ENCODE data around the gene TTLL3.
"Not testable (repeated sequence)": the region's sequence is repeated elsewhere in the genome, so short reads cannot be mapped to it uniquely, and the experiment has no call there.

TTLL3 gene, protein sequence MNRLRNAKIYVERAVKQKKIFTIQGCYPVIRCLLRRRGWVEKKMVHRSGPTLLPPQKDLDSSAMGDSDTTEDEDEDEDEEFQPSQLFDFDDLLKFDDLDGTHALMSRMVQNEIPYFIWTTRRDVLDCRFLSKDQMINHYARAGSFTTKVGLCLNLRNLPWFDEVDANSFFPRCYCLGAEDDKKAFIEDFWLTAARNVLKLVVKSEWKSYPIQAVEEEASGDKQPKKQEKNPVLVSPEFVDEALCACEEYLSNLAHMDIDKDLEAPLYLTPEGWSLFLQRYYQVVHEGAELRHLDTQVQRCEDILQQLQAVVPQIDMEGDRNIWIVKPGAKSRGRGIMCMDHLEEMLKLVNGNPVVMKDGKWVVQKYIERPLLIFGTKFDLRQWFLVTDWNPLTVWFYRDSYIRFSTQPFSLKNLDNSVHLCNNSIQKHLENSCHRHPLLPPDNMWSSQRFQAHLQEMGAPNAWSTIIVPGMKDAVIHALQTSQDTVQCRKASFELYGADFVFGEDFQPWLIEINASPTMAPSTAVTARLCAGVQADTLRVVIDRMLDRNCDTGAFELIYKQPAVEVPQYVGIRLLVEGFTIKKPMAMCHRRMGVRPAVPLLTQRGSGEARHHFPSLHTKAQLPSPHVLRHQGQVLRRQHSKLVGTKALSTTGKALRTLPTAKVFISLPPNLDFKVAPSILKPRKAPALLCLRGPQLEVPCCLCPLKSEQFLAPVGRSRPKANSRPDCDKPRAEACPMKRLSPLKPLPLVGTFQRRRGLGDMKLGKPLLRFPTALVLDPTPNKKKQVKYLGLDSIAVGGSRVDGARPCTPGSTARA

DNA sequence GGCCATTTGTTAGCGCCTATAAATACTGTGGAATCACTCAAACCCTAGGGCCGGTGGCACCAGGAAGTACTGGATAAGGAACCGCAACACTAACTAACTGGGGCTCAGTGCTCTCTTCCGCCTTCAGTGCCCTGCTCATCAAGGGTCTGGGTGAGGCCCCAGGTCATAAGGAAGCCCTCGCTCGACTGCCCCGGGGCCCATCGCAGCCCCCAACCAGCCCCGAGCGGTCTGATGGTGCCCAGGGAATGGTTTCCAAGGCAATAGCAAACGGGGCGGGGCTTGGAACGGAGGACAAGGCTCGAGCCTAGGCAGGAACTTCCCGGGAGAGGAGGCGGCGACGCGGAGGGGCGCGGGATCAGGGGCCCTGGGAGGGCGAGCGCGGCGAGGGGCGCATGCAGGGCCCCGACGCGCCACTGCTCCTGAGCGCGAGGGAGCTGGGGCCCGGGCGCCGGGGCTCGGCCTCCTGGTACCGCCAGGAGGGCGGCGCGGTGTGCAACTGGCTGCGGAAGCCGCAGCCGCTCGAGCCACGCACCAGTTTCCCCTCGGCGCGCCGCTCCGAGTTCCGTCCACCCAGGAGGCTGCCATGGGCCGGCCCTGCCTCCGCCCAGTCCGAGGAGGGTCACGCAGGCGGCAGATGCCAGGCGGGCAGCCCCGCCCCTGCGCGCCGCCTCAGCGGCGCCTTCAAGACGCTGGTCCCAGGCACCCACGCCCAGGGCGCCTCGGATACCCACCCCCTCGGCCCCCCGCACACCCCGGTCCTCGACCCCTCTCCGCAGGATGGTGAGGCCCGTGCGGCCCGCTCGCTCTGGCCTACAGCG, at the start of gene TTLL3:
TTLL3 (plus strand) TSS at position 648 of the 818 bp plus-strand sequence. CDS start 400 bp downstream, outside the sequence.
- DNase-seq, result peak; percentile 47

DNA sequence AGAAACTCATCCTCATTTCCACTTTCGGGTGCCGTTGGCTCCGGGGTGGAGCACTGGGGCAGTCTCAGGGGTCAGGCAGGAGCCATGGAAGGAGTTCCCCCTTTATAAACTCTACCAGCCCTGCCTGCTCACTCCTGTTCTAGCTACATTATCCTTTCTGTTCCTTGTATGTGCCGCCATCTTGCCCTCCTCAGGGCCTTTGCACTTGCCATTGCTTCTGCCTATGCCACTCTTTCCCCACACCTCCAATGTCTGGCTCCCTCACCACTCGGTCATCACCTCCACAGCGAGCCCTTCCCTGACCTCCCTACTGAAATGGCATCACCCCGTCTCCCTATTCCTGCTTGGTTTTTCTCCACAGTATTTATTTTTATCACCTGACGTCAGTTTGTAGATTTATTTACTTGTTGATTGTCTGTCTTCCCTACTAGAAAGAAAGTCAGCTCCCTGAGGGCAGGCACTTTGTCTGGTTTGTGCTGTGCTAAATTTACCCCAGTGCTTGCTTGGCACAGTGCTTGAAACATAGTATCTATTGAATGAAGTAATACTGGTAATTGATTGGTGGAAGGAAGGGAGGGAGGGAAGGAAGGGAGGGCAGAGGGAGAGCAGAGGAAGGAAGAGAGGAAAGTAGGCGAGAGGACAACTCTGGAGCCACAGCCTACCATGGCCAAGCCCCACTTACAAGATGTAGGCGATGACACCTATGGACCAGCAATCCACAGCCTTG, 49.1 kb upstream of the TTLL3 start:
- DNase-seq, result no peak

DNA sequence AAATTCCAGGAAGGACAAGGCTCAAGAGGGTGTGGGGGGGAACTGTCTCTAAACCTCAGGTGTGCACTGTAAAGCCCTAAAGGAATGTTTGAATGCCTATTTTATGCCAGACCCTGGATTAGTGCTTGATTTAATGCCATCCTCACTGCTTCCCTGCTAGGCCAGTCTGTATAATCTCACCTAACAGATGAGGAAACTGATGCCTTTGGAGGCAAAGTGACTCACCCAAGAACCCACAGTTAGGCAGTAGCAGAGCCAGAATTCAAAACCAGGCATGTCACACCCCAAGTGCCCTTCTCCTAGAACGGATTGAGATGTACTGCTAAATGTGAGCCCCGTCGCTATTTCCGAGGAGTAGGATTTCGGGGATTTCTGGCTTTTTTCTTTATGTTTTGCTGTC, 48.1 kb upstream of the TTLL3 start:
- no peak for DNase-seq

DNA sequence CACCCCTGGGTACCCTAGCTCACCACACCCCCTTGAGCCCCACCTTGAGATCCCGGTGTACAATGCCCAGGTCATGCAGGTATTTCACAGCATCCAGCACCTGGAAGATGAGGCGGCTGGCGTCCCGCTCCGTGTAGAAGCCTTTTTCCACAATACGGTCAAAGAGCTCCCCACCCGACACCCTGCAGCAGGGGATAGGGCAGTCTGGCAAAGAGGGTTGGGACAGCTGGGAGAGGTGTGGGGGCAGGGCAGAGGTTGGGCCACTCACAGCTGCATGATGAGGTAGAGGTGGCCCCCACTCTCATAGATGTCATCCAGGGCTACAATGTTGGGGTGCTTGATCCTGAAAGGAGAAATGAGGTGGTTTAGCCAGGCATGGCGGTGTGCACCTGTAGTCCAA, 47.2 kb upstream of the TTLL3 start:
- no peak for DNase-seq

DNA sequence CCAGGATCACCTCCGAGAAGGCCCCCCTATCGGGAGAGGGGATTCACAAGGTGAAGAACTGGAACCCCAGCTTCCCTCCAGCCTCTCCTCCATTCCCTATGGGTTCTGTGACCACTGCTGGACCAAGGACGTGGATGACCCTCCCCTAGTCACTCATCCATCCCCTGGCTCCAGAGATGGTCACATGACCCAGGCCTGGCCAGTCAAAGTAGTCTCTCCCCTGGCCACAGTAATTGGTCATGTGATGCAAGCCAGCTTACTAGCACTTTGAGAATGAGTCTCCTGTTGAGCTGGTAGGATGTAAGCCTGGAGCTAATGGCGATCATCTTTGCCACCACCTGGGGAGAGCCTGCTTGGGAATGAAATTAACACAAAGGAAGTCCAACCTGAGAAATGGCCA, 44.2 kb upstream of the TTLL3 start:
- no peak for DNase-seq

DNA sequence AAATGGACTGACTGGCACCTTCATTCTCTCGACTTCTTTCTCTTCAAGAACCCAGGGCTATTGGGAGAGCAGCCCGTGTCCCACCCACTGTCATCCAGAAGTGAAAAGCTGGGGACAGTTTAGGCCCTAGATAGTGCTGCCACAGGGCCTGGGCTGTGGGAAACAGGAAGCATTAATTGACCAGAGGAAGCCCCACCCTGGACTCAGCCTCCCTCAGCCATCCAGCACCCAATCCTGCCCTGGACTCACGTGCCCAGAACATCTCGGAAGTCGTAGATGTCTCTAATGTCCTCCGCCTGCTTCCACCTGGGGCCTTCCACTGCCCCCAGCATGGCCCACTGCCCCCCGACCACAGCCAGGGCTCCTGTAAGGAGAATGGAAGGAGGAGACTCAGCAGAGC, 42.6 kb upstream of the TTLL3 start:
- DNase-seq, result no peak

DNA sequence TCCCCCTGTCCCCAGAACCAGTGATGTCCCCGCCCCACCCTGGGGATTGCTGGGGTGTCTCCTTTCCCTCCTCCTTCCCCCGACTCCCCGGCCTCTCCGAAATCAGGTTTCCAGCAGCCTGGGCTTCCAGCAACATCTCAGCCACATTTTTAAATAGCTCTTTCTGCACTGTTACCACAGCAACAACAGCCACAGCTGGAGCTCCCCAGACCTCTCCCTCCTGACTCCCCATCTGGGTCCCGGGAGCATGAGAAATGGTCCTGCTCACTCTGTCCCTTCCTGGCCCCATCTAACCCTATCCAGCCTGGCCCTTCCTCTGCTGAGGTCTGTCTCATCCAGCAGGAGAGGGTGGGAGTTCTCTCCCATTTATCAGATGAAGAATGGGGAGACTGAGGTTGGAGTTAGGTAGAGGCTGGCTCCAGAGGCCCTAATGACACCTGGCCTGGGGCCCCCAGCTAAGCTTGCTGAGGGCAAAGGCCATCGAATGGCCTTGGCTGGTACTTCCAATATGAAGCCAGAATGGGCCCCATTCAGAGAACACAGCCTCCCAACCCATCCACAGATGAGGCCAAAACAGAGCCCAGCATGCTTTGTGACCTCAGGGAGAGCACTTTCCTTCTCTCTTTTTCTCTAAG, 41.8 kb upstream of the TTLL3 start:
- no peak for DNase-seq

DNA sequence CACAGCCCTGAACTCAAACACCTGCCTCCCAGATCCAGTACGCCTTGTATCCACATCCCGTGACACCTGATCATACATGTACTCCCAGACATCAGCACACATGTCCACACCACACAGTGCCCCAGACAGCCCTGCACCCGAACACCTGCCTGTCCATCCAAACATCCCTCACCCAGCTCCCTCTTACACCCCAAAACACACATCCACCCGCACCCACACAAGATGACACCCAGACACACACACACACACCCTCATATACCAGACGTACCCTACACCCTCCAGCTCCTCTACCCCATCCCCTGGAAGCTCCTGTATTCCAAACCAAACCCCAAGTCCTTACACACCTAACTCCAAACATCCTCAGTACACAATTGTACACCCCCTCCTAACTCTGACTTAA, 41.0 kb upstream of the TTLL3 start:
- DNase-seq, result no peak

DNA sequence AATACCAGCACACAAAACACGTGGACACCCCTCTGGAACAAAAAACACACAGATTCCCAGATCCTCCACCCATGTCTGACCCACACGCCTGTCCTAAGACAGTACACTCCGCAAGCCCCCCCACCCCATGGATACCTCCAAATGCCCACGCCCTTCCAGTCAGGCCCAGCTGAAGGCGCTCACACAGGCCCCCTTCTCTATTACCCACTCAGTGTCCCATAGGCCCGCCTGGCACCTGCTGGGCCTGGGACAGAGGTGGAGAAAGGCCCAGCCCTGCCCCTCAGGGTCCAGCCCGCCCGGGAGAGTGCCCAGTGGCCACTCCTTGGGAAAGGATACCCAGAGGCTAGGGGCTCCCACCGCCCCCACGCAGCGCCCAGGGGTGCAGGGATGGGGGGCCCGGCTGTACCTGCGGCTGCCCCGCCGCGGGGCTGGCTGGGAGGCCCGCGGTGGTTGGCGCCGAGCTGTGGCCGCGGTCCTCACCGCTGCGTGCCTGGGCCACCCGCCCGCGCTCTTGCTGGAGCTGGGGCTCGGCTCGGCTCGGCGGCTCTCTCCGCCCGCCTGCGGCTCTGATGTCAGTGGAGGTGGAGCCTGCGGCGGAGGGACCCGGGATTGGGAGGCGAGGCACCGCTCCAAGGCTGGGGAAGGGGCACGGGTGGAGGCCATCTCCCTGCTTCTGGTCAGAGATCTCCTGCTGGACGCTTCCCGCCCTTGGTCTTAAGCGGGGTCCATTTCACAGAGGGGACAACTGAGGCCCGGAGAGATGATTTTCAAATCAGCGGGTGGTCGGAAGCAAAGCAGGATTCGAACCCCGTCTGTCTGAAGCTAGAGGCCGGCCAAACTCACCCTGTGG, 40.4 kb upstream of the TTLL3 start, which contains the start of gene CAMK1:
CAMK1 (minus strand) TSS at position 522 of the 850 bp plus-strand sequence. CDS start 2,198 bp downstream, outside the sequence.
- DNase-seq, result peak; percentile 63

DNA sequence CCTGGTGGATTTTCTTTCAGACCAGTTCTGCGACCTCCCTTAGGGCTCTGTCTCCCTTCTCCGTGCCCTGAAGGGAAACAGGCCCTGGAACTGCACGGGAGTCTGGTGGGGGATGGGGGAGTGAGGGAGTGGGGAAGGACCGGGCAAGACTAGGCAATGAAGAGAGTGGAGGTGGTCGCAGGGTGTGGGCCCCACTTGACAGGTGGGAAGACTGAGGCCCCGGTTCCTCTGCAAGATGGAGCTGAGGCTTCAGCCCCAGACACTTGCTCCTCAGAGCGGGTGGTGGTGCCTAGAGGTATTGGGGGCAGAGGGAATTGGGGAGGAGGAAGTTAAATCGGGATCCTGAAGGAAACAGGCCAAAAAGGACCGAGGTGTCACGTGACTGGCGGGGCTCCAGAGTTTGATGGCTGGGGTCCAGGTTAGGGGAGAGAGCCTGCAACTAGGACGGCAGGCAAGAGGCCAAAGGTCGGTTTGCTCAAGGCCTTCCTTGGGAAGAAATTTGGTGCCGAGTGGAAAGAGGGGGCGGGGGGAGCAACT, 39.7 kb upstream of the TTLL3 start:
- DNase-seq, result no peak

DNA sequence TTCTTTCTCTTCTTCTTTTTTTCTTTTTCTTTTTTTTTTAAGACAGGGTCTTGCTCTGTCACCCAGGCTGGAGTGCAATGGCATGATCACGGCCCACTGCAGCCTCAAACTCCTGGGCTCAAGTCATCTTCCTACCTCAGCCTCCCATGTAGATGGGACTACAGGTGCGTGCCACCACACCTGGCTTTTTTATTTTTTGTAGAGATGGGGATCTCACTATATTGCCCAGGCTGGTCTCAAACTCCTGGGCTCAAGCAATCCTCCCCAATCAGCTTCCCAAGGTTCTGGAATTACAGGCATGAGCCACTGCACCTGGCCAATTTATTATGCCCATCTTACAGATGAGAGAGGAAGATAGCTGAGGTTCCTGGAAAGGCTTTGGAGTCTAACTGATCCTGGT, 39.1 kb upstream of the TTLL3 start:
- not testable (repeated sequence) for DNase-seq

DNA sequence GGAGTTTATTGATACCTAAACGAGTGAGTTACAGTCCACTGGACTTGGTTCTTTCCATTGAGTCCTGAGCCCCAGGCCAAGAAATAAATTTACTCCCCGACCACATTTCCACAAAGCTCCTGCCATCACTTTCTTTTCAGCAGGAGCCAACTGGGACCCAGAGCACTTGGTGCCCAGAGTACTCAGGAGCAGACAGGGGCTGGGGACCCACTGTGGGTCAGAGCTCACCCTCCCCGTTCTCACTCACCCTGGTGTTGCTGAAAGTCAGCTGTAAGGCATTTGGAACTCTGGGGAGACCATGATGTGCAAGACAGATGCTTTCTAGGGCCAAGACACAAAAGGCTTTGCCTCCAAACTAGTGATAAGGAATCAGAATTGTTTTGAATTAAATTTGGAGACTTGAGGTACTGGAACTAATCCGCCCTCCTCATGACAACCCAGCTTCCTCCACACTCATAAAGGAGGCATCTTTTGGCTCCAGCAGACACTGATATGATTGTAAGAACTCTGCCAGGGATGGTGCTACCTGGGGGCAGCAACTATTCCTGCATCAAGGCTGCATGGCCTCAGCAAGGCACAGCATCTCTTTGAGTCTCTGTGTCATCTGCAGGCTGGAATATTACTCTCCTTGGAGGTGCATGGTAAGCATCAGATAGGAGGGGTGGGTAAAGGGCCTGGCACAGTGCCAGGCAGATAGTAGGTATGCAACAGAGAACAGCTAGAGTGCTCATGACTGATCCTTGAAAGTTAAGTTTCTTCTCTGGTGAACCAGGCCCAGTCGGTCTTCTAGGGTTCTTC, 33.0 kb upstream of the TTLL3 start:
- no peak for DNase-seq

DNA sequence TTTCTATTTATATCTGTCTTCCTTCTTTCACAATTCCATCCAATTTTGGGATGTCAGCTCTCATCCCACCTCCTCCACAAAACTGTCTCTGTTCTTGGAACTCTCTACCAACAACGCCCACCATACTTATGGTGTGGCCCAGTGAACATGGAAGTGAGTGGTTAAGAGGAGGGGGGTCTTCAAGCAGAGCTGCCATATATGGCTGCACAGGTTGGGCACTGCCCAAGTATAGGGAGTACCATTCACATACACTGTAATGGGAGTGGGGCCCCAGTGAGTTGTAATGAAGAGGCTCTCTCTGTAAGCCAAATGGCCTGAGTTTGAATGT, 32.4 kb upstream of the TTLL3 start:
- DNase-seq, result no peak

DNA sequence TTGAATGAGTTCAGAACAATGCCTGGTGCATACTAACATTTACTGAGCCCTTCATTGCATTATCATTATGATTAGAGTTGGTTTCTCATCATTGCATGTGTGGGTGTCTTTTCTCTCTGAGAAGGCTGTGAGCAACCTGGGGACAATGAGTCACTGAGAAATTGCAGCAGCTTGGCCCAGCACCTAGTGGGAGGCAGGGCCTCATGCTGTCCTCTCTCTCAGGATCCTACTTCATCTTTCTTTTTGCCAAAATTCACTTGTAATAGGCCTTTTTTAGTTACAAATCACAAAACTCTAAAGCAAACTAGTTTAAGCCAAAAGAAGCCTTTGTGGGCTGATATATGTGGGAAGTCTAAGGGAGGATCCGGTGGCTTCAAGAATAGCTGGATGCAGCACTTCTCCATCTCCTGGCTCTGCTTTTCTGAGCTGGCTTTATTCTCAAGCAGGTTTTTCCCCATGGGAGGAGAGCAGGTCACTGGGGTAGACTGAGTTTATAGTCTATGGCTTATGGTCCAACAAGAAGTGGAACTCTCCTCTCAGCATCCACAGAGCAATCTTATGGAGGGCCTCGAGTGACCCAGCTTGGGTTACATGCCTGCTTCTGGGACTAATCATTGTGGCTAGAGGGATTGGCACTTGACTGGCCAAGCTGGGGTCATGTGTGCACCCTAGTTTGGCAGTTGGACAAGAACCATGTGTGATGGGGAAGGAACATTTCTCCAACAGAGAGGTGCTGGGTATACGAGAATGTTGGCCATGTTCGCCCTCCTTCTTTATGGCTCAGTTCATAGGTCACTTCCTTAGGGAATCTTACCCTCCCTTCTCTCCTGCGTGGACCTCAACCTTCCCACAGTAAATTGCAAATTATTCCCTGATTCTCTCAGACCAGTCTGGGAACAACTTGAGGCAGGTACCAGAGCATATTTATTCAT, 31.7 kb upstream of the TTLL3 start:
- peak; percentile 52 for DNase-seq

DNA sequence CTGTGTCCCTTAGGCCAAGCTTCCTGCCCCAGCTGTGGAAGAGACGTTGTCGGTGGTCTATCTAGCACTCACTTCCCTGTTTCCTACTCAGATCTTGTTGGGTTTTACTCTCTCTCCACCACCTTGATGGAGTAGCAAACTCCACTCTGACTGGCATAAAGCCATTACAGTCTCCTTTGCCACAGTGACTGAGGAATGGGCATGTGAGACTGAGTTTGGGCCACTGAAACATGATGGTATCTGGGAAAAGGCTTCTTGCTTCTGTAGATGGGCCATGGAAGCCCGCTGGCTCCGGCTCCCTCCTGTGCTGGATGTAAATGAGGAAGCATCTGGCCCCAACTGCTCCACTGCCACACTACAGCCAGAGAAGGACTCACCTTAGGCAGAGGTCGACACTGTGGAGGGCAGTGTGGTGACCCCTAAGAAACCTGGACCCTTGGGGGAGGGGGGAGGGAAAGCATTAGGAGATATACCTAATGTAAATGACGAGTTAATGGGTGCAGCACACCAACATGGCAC, 30.9 kb upstream of the TTLL3 start:
- no peak for DNase-seq

DNA sequence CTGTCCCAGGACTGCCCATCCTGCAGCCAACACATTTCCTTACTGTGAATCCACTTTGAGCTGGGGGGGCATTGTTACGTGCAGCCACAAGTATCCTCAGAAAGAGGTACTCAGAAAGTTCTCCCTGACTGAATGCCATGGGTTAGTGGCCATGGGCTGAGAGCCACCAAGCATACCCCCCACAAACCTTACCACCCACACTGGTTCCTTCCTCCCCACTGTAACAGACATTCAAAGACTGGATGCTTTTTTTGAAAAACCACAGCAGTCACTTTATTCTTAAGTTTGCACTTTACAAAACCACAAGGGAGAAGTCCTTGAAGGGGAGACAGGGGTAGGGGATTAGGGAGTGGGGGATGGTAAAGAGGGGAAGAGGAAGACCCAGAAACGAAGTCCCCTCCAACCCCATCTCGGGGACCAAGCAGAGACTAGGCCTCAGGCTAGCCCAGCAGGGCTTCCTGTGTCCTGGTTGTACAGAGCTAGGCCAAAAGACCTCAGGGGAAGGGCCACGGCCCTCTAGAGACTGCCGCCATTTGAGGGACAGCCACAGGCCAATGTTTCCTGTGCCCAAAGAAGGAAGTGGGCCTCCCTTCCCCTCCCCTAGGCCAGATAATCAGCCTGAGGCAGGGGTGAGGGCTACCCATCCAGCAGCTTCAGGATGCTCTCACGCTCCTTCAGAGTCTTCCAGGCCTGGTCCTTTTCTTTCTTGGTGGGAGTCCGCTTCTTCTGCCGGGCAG, 30.2 kb upstream of the TTLL3 start:
- DNase-seq, result no peak

DNA sequence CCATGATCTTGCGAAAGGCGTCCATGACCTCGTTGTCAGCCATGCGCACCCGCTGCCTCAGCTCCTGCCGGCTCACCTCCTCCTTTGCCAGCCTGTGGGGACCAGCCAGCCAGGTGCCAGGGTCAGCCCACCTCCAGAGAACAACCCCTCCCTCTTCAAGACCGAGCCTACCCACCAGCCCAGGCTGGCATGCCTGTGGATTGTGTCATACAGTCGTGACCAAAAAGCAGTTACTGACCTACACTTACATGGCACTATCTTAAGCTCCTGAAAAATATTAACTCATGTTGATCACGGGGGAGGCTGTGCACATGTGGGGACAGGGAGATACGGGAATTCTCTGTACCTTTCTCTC, 29.6 kb upstream of the TTLL3 start:
- DNase-seq, result no peak

DNA sequence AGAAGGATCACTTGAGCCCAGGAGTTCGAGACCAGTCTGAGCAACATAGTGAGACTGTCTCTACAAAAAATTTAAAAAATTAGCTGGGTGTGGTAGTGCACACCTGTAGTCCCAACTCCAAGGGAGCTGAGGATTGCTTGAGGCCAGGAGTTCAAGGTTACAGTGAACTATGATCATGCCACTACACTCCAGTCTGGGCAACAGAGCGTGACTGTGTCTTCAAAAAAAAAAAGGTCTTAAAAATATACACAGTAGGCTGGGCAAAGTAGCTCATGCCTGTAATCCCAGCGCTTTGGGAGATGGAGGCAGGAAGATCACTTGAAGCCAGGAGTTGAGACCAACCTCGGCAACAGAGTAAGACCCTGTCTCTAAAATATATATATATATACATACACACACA, 29.2 kb upstream of the TTLL3 start:
- no peak for DNase-seq

All from stimulated activated CD4-positive, alpha-beta T cell treated with anti-CD3 and anti-CD28 coated beads, Interleukin-12 subunit alpha, Interleukin-12 subunit beta, amount 100 ng/mL, for 4 hours (primary cell).